ENCODE results near the gene SLC25A3. TPM values are rescaled to one million over a fixed set of nuclear protein-coding genes. Genes with fewer than 3 reads are reported as not detected.
"Not testable (repeated sequence)": the region's sequence is repeated elsewhere in the genome, so short reads cannot be mapped to it uniquely, and the experiment has no call there.

The SLC25A3 gene
- total RNA-seq, 1 donor from 2014 or later = 241 TPM

DNA sequence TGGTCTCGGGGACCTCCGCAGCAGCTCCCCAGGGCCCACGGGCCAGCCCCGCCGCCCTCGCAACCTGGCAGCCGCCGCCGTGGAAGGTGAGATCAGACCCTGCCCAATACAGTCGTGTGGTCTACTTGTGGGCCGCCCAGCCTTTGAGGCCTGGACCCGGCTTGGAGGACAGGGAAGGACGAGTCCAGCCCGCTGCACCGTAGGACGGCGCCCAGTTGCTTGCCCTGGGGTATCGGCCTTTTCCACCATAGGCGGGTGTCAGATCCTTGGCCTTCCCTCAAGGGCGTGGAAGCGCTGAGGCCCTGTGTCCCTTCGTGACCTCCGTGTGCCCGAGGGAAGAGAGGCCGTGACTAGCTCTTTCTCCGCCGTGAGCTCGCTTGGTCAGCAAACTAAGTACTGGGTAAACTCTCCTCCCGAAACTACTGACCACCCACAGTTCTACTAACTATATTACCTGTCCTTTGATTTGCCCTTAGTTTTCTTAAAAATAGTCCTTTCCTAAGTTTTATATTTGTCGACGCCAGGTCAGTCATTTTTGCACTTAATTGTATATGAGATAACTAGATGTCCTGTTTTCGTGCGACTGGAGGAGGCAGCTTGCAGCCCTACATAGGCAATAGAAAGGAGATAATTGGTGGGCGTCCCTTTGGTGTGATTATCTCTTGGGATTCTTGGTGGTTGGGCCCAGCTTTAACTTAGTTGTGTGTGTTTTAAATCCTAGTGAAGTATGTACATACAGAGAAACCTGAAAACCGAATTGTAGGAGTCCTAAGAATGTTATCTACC lies 757 bp downstream of the SLC25A3 start:
- DNase-seq (ENCODE audit: low spot score in 2 of 2) (no peak), FAIRE-seq (no peak)

DNA sequence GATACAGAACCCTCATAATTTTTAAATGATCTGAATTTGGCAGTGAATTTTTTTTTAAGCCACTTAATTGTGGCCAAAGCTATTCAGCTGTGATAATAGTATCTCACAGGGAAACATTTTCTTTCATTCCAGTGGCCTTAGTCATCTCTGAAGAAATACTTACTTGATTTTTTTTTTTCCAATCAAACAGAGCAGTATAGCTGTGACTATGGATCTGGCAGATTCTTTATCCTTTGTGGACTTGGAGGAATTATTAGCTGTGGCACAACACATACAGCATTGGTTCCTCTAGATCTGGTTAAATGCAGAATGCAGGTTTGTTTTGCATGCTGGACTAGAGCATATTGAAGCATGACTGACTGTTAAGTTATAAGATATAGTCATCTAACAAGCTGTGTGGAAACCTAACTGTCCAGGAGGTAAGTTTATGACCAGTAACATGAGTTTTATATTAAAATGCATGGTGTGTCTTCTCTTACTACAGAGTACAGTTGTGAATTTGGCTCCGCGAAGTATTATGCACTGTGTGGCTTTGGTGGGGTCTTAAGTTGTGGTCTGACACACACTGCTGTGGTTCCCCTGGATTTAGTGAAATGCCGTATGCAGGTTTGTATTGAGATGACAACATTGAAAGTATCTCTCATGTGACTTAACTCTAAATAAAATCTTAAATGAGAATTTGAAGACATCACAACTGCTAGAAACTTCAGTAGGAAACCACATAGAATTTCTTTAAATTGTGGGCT lies 1.9 kb downstream of the SLC25A3 start:
- FAIRE-seq (no peak), DNase-seq (ENCODE audit: low spot score in 2 of 2) (no peak)

DNA sequence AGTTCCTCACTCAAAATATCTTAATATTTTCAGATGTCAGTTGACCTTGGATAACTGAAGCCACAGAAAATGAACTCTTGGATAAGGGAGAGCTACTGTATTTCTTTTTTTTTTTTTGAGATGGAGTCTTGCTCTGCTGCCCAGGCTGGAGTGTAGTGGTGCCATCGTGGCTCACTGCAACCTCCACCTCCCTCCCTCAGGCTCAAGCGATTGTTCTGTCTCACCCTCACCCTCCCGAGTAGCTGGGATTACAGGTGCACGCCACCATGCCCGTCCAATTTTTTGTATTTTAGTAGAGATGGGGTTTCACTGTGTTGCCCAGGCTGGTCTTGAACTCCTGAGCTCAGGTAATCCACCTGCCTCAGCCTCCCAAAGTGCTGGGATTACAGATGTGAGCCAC lies 3.8 kb downstream of the SLC25A3 start:
- not testable (repeated sequence) for FAIRE-seq; DNase-seq (ENCODE audit: low spot score in 2 of 2)

DNA sequence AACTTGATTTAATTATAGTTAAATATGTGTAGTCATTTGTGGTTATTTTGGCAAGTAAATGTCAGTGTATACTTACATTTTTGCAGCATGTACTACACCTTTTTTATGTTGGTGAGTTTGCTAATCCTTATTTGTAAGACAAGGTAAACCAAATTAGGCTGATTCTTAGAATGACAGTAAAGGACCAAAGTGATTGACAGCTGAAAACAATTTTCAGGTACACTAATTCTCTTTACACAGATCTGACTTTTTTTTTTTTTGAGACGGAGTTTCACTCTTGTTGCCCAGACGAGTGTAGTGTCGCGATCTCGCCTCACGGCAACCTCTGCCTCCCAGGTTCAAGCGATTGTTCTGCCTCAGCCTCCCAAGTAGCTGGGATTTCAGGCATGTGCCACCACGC lies 8.4 kb downstream of the SLC25A3 start:
- DNase-seq (ENCODE audit: low spot score in 2 of 2) (no peak), FAIRE-seq (no peak)

- FAIRE-seq (no peak), DNase-seq (ENCODE audit: low spot score in 2 of 2) (no peak)
Measured at GRCh38 chr12:98606359-98606988, 13.0 kb downstream of the SLC25A3 start.

DNA sequence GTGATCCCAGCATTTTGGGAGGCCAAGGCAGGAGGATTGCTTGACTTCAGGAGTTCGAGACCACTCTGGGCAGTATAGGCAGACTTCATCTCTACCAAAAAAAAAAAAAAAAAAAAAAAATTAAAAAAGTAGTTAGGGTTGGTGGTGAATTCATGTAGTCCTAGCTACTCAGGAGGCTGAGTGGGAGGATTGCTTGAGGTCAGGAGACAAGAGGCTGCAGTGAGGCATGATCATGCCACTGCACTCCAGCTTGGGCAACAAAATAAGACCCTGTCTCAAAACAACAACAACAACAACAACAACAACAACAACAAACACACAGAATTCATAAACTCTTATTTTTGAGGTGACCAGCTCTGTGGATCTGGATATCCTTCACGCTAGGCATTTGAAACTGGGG lies 17.1 kb downstream of the SLC25A3 start:
- DNase-seq (ENCODE audit: low spot score in 2 of 2) = no peak
- FAIRE-seq = no peak

DNA sequence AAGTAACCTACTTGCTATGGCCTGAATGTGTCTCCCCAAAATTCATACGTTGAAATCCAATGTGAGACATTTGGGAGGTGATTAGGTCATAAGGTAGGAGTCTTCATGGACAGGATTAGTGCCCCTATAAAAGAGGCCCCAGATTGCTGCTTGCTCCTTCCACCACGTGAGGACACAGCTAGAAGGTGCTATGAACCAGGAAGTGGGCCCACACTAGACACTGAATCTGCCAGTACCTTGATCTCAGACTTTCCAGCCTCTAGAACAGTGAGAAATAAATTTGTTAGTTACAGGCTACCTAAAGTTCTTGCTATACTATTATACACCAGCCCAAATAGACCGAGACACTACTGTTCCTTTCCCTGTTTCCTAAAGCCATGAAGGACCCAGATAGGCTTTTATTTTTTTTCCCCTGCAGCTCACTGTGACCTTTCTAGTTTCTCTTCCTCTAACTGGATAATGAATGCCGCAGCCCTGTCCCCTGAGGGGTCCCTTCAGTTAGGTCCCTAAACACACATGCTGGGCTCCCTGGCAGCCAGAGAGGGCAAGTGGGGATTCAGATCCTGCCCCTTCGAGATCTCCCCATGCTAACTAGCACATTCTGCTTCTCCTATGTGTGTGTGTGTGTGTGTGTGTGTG lies 19.3 kb downstream of the SLC25A3 start:
- FAIRE-seq = no peak

GRCh38 chr12:98618952-98619351 lies 25.5 kb downstream of the SLC25A3 start:
- DNase-seq (ENCODE audit: low spot score in 2 of 2) (no peak), FAIRE-seq (no peak)

More for the DNA sequence above, 19.3 kb downstream of the SLC25A3 start:
- DNase-seq (ENCODE audit: low spot score in 2 of 2) = no peak

- no peak for FAIRE-seq
- DNase-seq (ENCODE audit: low spot score in 2 of 2) = no peak
Measured at GRCh38 chr12:98635657-98636323, 42.3 kb downstream of the SLC25A3 start.

- no peak for DNase-seq (ENCODE audit: low spot score in 2 of 2)
- no peak for FAIRE-seq
Measured at GRCh38 chr12:98637068-98637467, 43.6 kb downstream of the SLC25A3 start.

DNA sequence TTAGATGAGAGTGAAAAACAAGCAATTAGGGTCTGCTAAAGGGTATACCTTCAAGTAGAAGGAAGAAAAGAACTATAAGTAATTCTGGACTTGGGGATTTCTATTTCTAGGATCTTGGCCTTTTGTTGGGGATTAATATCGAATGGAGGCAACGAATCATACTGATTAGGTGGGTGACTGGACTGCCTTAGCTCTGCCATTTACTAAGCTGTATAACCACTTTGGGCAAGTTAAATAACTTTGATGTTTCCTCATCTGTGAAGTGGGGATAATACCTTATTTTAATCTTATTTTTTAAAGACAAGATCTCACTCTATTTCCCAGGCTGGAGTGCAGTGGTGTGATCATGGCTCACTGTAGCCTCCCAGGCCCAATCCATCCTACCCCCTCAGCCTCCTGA lies 44.5 kb downstream of the SLC25A3 start:
- no peak for DNase-seq (ENCODE audit: low spot score in 2 of 2)
- no peak for FAIRE-seq

- DNase-seq (ENCODE audit: low spot score in 2 of 2) (no peak), FAIRE-seq (no peak)
Measured at GRCh38 chr12:98639491-98639890, 46.0 kb downstream of the SLC25A3 start.

GRCh38 chr12:98642801-98643200 lies 49.3 kb downstream of the SLC25A3 start:
- not testable (repeated sequence) for DNase-seq (ENCODE audit: low spot score in 2 of 2); FAIRE-seq

DNA sequence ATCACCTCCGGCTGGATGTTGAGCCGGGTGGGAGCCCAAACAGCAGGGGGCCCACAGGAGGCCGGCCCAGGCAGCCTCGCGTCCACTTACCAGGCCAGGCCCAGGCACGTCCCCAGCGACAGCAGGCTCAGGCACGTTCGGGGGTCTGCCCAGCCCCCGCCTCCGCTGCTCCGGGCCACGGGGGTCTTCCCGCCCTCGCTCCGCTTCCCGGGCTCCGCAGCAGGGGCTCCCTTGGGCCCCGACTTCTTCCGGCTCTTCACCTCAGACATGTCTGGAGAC lies 50.9 kb downstream of the SLC25A3 start:
- FAIRE-seq = no peak

DNA sequence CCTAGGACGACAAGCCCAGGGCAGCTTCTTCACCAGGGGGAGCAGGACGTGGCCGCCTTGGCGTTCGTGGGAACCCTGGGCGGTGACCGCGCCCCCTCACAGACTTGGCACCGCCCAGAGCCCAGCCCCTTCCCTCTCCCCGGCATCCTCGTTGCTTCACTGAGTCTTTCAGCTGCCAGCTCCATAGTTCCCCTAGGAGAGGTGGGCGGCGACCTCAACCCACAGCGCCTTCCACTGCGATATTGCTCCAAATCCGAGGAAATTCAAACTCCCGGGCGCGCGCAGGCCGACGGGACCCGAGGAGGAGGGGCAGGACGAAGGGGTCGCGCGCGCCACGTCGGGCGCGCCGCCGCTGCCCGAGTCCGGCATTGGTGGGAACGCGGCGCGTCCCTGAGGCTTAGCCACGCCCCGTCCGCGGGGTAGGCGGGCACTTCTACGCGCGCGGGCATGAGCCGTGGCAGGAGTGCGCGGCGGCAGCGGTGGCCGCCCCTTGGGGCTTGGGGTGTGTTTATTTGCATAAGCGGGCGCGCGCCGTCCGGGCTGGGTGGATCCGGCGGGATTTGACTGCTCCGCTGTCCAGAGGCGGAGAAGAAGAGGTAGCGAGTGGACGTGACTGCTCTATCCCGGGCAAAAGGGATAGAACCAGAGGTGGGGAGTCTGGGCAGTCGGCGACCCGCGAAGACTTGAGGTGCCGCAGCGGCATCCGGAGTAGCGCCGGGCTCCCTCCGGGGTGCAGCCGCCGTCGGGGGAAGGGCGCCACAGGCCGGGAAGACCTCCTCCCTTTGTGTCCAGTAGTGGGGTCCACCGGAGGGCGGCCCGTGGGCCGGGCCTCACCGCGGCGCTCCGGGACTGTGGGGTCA lies 51.5 kb downstream of the SLC25A3 start, which contains the start of the genes APAF1 and IKBIP:
Gene APAF1 (plus strand): TSS at position 579 of the 860 bp plus-strand sequence. CDS start 3,070 bp downstream, outside the sequence.
Gene IKBIP (minus strand): TSS at position 77 of the 860 bp plus-strand sequence. CDS start 87 bp downstream, outside the sequence.
- DNase-seq (ENCODE audit: low spot score in 2 of 2) (peak; percentile 96 to 97), FAIRE-seq (no peak)

More for the DNA sequence above, 50.9 kb downstream of the SLC25A3 start:
- no peak for DNase-seq (ENCODE audit: low spot score in 2 of 2)

DNA sequence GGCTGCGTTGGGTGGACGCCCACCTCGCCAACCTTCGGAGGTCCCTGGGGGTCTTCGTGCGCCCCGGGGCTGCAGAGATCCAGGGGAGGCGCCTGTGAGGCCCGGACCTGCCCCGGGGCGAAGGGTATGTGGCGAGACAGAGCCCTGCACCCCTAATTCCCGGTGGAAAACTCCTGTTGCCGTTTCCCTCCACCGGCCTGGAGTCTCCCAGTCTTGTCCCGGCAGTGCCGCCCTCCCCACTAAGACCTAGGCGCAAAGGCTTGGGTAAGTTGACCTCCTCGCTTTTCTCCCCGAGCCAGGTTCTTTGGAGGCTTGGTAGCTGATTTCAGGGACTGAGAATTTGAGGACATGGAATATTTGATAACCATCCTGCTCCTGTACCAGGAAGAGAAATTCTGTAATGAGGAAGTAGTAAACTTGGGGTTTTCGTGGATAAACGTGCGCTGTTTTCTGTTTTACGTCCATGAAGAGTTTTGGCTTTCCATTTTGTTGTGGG lies 52.1 kb downstream of the SLC25A3 start:
- peak; percentile 15 to 36 for DNase-seq (ENCODE audit: low spot score in 2 of 2)
- FAIRE-seq = no peak

DNA sequence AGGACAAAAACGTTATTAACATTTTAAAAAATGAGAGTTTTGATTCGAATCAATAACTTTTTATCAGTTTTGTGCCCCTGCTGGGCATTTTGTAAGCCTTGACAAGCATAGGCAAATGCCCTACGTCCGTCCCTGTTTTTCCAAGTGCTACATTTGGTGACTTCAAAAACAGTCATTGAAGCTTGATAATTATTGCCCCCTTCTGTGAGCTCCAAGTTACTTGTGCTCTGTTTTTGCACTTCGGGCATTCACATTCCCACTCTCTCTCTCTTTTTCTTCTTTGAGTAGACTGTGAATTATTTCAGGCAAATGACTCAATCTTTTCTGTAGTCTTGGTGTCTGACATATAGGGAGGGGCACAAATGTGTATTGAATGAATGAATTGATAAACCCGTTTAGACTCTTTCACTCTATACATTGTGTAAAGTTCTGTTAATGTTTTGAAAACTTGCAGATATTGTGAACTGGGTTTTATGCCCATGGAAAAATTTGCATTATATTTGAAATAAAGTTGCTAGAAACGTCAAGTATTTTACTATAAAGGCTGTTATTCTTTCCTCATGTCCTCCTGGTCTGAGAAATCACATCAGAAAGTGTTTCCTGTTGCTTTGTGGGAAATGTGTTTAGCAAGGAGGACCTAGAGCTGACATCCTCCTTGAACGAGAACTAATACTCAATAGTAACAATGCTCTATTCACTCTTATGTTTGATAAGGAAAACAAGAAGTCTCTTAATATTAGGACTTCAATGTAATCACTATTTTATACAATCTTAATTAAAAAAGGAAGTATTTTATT lies 53.0 kb downstream of the SLC25A3 start:
- FAIRE-seq (no peak), DNase-seq (ENCODE audit: low spot score in 2 of 2) (no peak)

GRCh38 chr12:98651328-98651727 lies 57.8 kb downstream of the SLC25A3 start:
- FAIRE-seq (no peak), DNase-seq (ENCODE audit: low spot score in 2 of 2) (no peak)

All from frontal cortex (tissue), 4 donors.